Measurements from ENCODE around the gene TRIM42.

TRIM42 gene

GRCh38 chr3:140677764-140678163, at the start of gene TRIM42:
Gene TRIM42, plus strand, starts transcription at chr3:140678064. Its CDS starts 166 bp downstream, at chr3:140678230.
- no peak for DNase-seq
- intact Hi-C loops (cut with DNase I), result no loop called here

- DNase-seq, result no peak
- intact Hi-C loops (cut with DNase I), result no loop called here
Observed at GRCh38 chr3:140628606-140629005, 49.3 kb upstream of the TRIM42 start.

GRCh38 chr3:140629357-140630137, 48.3 kb upstream of the TRIM42 start:
- intact Hi-C loops (cut with DNase I), result no loop called here
- no peak for DNase-seq

GRCh38 chr3:140630366-140630765, 47.5 kb upstream of the TRIM42 start:
- intact Hi-C loops (cut with DNase I), result no loop called here
- no peak for DNase-seq

GRCh38 chr3:140630866-140631265, 47.0 kb upstream of the TRIM42 start:
- DNase-seq, result no peak
- intact Hi-C loops (cut with DNase I), result no loop called here

GRCh38 chr3:140635276-140635675, 42.6 kb upstream of the TRIM42 start:
- intact Hi-C loops (cut with DNase I), result no loop called here

GRCh38 chr3:140636406-140637138, 41.3 kb upstream of the TRIM42 start:
- intact Hi-C loops (cut with DNase I), result no loop called here

More at GRCh38 chr3:140635276-140635675, 42.6 kb upstream of the TRIM42 start:
- no peak for DNase-seq

GRCh38 chr3:140651287-140651686, 26.6 kb upstream of the TRIM42 start:
- no peak for DNase-seq
- intact Hi-C loops (cut with DNase I), result no loop called here

More at GRCh38 chr3:140636406-140637138, 41.3 kb upstream of the TRIM42 start:
- no peak for DNase-seq

- intact Hi-C loops (cut with DNase I), result no loop called here
Observed at GRCh38 chr3:140655678-140656077, 22.2 kb upstream of the TRIM42 start.

GRCh38 chr3:140664111-140664510, 13.8 kb upstream of the TRIM42 start:
- DNase-seq, result no peak
- intact Hi-C loops (cut with DNase I), result no loop called here

More at GRCh38 chr3:140655678-140656077, 22.2 kb upstream of the TRIM42 start:
- no peak for DNase-seq

GRCh38 chr3:140682586-140682985, 4.7 kb downstream of the TRIM42 start:
- intact Hi-C loops (cut with DNase I), result no loop called here
- DNase-seq, result peak in 1 of 42 donors; percentile 6

- DNase-seq, result no peak
- intact Hi-C loops (cut with DNase I), result no loop called here
Observed at GRCh38 chr3:140686128-140686527, 8.3 kb downstream of the TRIM42 start.

GRCh38 chr3:140686948-140687347, 9.1 kb downstream of the TRIM42 start:
- intact Hi-C loops (cut with DNase I), result no loop called here
- DNase-seq, result no peak

- intact Hi-C loops (cut with DNase I), result no loop called here
- DNase-seq, result no peak
Observed at GRCh38 chr3:140695361-140696061, 17.6 kb downstream of the TRIM42 start.

- intact Hi-C loops (cut with DNase I), result no loop called here
- DNase-seq, result no peak
Observed at GRCh38 chr3:140699516-140700231, 21.8 kb downstream of the TRIM42 start.

GRCh38 chr3:140702281-140702680, 24.4 kb downstream of the TRIM42 start:
- intact Hi-C loops (cut with DNase I), result no loop called here
- no peak for DNase-seq

- intact Hi-C loops (cut with DNase I), result no loop called here
- no peak for DNase-seq
Observed at GRCh38 chr3:140703496-140703895, 25.6 kb downstream of the TRIM42 start.

- no peak for DNase-seq
- intact Hi-C loops (cut with DNase I), result no loop called here
Observed at GRCh38 chr3:140704733-140705132, 26.9 kb downstream of the TRIM42 start.

- intact Hi-C loops (cut with DNase I), result no loop called here
- DNase-seq, result no peak
Observed at GRCh38 chr3:140705954-140706353, 28.1 kb downstream of the TRIM42 start.

All from head of caudate nucleus (tissue), 42 donors.